GM12878 (cell line): ENCODE measurements around the gene ABHD2. TPM values are rescaled to one million over a fixed set of nuclear protein-coding genes. Genes with fewer than 3 reads are reported as not detected.

ENCODE experiments used
- ATF7 ChIP-seq: fragments of 450-650 bp; IDR thresholded peaks from 2 replicates; pipeline ENCODE4 v1.6.1; 2016; ENCODE audit warnings: low read depth, mild to moderate bottlenecking
- BCLAF1 ChIP-seq: fragments of 450-650 bp; IDR thresholded peaks from 2 replicates; pipeline ENCODE4 v1.6.1; 2017; ENCODE audit warnings: antibody characterized with exemption, mild to moderate bottlenecking, moderate library complexity
- CHD4 ChIP-seq: fragments of 200-600 bp; sonication (generic); IDR thresholded peaks from 2 replicates; pipeline ENCODE4 v1.6.1; 2016; ENCODE audit warnings: mild to moderate bottlenecking
- DPF2 ChIP-seq: fragments of 450-650 bp; IDR thresholded peaks from 2 replicates; pipeline ENCODE4 v1.6.1; 2017; ENCODE audit warnings: mild to moderate bottlenecking
- EGR1 ChIP-seq, 2 experiments: IDR thresholded peaks; 1 replicate in 1 of 2; 2 replicates in 1 of 2; pipeline ENCODE4 v1.6.1; 2011 to 2012; ENCODE audit warnings: low read depth in 2 of 2, low read length in 2 of 2, borderline replicate concordance in 1 of 2, mild to moderate bottlenecking in 1 of 2, moderate library complexity in 1 of 2
- EP300 ChIP-seq, 2 experiments: fragments of 150-350 bp in 1 of 2; IDR thresholded peaks; 2 replicates each; pipeline ENCODE4 v1.6.1; 2011 to 2012; ENCODE audit warnings: low read depth in 2 of 2, low read length in 2 of 2, borderline replicate concordance in 1 of 2, improper control_type of control experiment in 1 of 2, inconsistent platforms in 1 of 2; ENCODE audit not compliant: control insufficient read depth in 1 of 2
- GATAD2B ChIP-seq: fragments of 450-650 bp; conservative IDR thresholded peaks from 2 replicates; pipeline ENCODE4 v1.6.1; 2017; ENCODE audit warnings: low read depth, mild to moderate bottlenecking, moderate library complexity
- IKZF1 ChIP-seq: fragments of 450-650 bp; conservative IDR thresholded peaks from 2 replicates; pipeline ENCODE4 v1.6.1; 2017; ENCODE audit warnings: antibody characterized with exemption, mild to moderate bottlenecking
- IRF5 ChIP-seq: fragments of 450-650 bp; IDR thresholded peaks from 2 replicates; pipeline ENCODE4 v1.6.1; 2017; ENCODE audit warnings: borderline replicate concordance
- KAT2A ChIP-seq: conservative IDR thresholded peaks from 2 replicates; pipeline ENCODE4 v1.6.1; 2011; ENCODE audit warnings: low read depth, low read length; ENCODE audit not compliant: control insufficient read depth
- MEF2A ChIP-seq: IDR thresholded peaks from 2 replicates; pipeline ENCODE4 v1.6.1; 2011; ENCODE audit warnings: low read depth, mild to moderate bottlenecking, low read length, moderate library complexity; ENCODE audit not compliant: insufficient read depth
- MEF2B ChIP-seq: fragments of 450-650 bp; IDR thresholded peaks from 2 replicates; pipeline ENCODE4 v1.6.1; 2018; ENCODE audit warnings: mild to moderate bottlenecking, moderate library complexity; ENCODE audit not compliant: partially characterized antibody, poor library complexity, severe bottlenecking
- MYB ChIP-seq: fragments of 150-350 bp; IDR thresholded peaks from 2 replicates; pipeline ENCODE4 v1.6.1; 2014; ENCODE audit warnings: mild to moderate bottlenecking, low read depth, low read length, borderline replicate concordance
- NRF1 ChIP-seq: conservative IDR thresholded peaks from 2 replicates; pipeline ENCODE4 v1.6.1; 2011; ENCODE audit warnings: mild to moderate bottlenecking, low read depth, low read length, improper control_type of control experiment
- PAX5 ChIP-seq: IDR thresholded peaks from 2 replicates; pipeline ENCODE4 v1.6.1; 2011; ENCODE audit warnings: low read depth, low read length, borderline replicate concordance
- PAX8 ChIP-seq: fragments of 450-650 bp; IDR thresholded peaks from 2 replicates; pipeline ENCODE4 v1.6.1; 2017; ENCODE audit warnings: mild to moderate bottlenecking, moderate library complexity
- POLR2AphosphoS5 ChIP-seq: IDR thresholded peaks from 2 replicates; pipeline ENCODE4 v1.6.1; 2011; ENCODE audit warnings: mild to moderate bottlenecking, low read length, inconsistent platforms
- RELB ChIP-seq: fragments of 450-650 bp; IDR thresholded peaks from 2 replicates; pipeline ENCODE4 v1.6.1; 2017; ENCODE audit warnings: low read depth, mild to moderate bottlenecking, moderate library complexity
- SKIL ChIP-seq: fragments of 450-650 bp; IDR thresholded peaks from 2 replicates; pipeline ENCODE4 v1.6.1; 2017; ENCODE audit warnings: mild to moderate bottlenecking, low read depth, inconsistent platforms; ENCODE audit not compliant: poor library complexity, severe bottlenecking
- STAT3 ChIP-seq: IDR thresholded peaks from 2 replicates; pipeline ENCODE4 v1.6.1; 2011; ENCODE audit warnings: low read depth, low read length, improper control_type of control experiment
- SUZ12 ChIP-seq: fragments of 200-600 bp; sonication (generic); IDR thresholded peaks from one replicate; pipeline ENCODE4 v1.6.1; 2018; ENCODE audit warnings: antibody characterized with exemption, mild to moderate bottlenecking; ENCODE audit not compliant: unreplicated experiment
- TBL1XR1 ChIP-seq: IDR thresholded peaks from 2 replicates; pipeline ENCODE4 v1.6.1; 2012; ENCODE audit warnings: low read depth, low read length, improper control_type of control experiment
- TCF12 ChIP-seq: IDR thresholded peaks from 2 replicates; pipeline ENCODE4 v1.6.1; 2011; ENCODE audit warnings: low read depth, mild to moderate bottlenecking, low read length
- TCF7 ChIP-seq: IDR thresholded peaks from 2 replicates; pipeline ENCODE4 v1.6.1; 2014; ENCODE audit warnings: antibody characterized with exemption, borderline replicate concordance
- polyA plus RNA-seq, 11 experiments: library from polyadenylated mRNA; depleted of rRNA in 4 of 11; unstranded in 6 of 11; stranded (reverse) in 5 of 11; fragments of >200 nt; fragmentation: Nextera tagmentation in 4 of 11; fragmentation: Illumina TruSeq in 1 of 11; extraction: Ambion mirVana in 4 of 11; extraction: Trizol in 1 of 11; gene quantifications; 1 replicate in 1 of 11; 2 replicates in 10 of 11; pipeline versions ENCODE4 v1.2.1 to v1.2.3, GENCODE V29; 2011 to 2016; ENCODE audit warnings: inconsistent platforms in 2 of 11, missing spikeins in 2 of 11, low read depth in 1 of 11
- total RNA-seq, 4 experiments: library from RNA; depleted of rRNA in 3 of 4; stranded (reverse); fragments of >200 nt in 3 of 4; fragmentation: Illumina TruSeq in 1 of 4; extraction: Trizol in 1 of 4; gene quantifications; 2 replicates each; pipeline versions ENCODE4 v1.2.1 to v1.2.3, GENCODE V29; 2013 to 2021

Gene ABHD2
- total and polyA plus RNA-seq, 10 of the 15 experiments (the other 5 are each of a cell fraction or from before 2014, with no cell fraction given) = 1.2 to 33.6 (median 20.4) TPM

GRCh38 chr15:89068325-89068784, 19.9 kb upstream of the ABHD2 start (continued):
- TF ChIP-seq SKIL (peak; percentile 91), IKZF1 (peak; percentile 66), DPF2 (peak; percentile 68), NRF1 (no peak), BCLAF1 (no peak), TCF12 (peak; percentile 86), TCF7 (no peak), MYB (no peak), RELB (0 out of 2 replicates have a peak, but pooled peaks have one; percentile 34), MEF2A (0 out of 2 replicates have a peak, but pooled peaks have one; percentile 46), KAT2A (no peak), PAX5 (peak; percentile 83), CHD4 (no peak), PAX8 (no peak), ATF7 (0 out of 2 replicates have a peak, but pooled peaks have one; percentile 37), SUZ12 (no peak), POLR2AphosphoS5 (no peak), IRF5 (no peak), EGR1 (IDR thresholded peaks at IDR 0.05; ENCODE audit: borderline replicate concordance in 1 of 2, low read depth in 2 of 2, low read length in 2 of 2) (peak in 1 of 2 experiments; percentile 84; a peak in 2 of 3 replicates), GATAD2B (no peak), MEF2B (peak; percentile 57), TBL1XR1 (no peak), EP300 (IDR thresholded peaks at IDR 0.05; ENCODE audit: borderline replicate concordance in 1 of 2, control insufficient read depth in 1 of 2, low read depth in 2 of 2, low read length in 2 of 2) (no peak; a peak in 1 of 4 replicates), STAT3 (no peak)
